Measurements from ENCODE around the gene MAPK8IP2.

GRCh38 chr22:50657925-50658324 lies 57.3 kb downstream of the MAPK8IP2 start:
- TF ChIP-seq EZH2 (IDR thresholded peaks at IDR 0.05; ENCODE audit: borderline replicate concordance, low read depth, low read length, severe bottlenecking), result no peak
- no peak for TF ChIP-seq CTCF (IDR thresholded peaks at IDR 0.05; ENCODE audit: borderline replicate concordance, extremely low read depth, low read length, poor library complexity, severe bottlenecking)

Data from DND-41 (cell line).